HepG2 (cell line): ENCODE measurements around the gene ERCC4. TPM values are rescaled to one million over a fixed set of nuclear protein-coding genes. Genes with fewer than 3 reads are reported as not detected.

Source experiments
- DMAP1 ChIP-seq: IDR thresholded peaks from 2 replicates; pipeline ENCODE4 v1.6.1; 2016
- HHEX ChIP-seq: IDR thresholded peaks from 2 replicates; pipeline ENCODE4 v1.6.1; 2016; ENCODE audit warnings: control low read depth
- HNRNPH1 ChIP-seq: fragments of 200-400 bp; formaldehyde crosslinking; optimal IDR thresholded peaks from 2 replicates; pipeline ENCODE3; 2017; ENCODE audit warnings: mild to moderate bottlenecking, low read depth, low read length
- HOXD1 ChIP-seq: sonication (generic); formaldehyde crosslinking; IDR thresholded peaks from 2 replicates; pipeline ENCODE4 v1.5.0; 2020; ENCODE audit warnings: missing genetic modification reagents
- JDP2 ChIP-seq: sonication (generic); formaldehyde crosslinking; IDR thresholded peaks from 2 replicates; pipeline ENCODE4 v1.8.1; 2022; ENCODE audit warnings: missing genetic modification reagents, borderline replicate concordance
- MAZ ChIP-seq, 2 experiments: sonication (generic) in 1 of 2; formaldehyde crosslinking in 1 of 2; IDR thresholded peaks; 2 replicates each; pipeline versions ENCODE4 v1.5.0 to v1.6.1; 2012 to 2020; ENCODE audit warnings: low read depth in 2 of 2, mild to moderate bottlenecking in 2 of 2, borderline replicate concordance in 1 of 2, improper control_type of control experiment in 1 of 2, low read length in 1 of 2, missing genetic modification reagents in 1 of 2, moderate library complexity in 1 of 2
- MED1 ChIP-seq: sonication (generic); formaldehyde crosslinking; IDR thresholded peaks from 2 replicates; pipeline ENCODE4 v1.4.0; 2020; ENCODE audit warnings: missing genetic modification reagents
- NCOA2 ChIP-seq: sonication (generic); formaldehyde crosslinking; IDR thresholded peaks from 2 replicates; pipeline ENCODE4 v1.8.0; 2022; ENCODE audit warnings: inconsistent platforms
- SALL1 ChIP-seq: sonication (generic); formaldehyde crosslinking; IDR thresholded peaks from 2 replicates; pipeline ENCODE4 v1.8.0; 2022; ENCODE audit warnings: mild to moderate bottlenecking, missing genetic modification reagents
- SALL2 ChIP-seq: sonication (generic); formaldehyde crosslinking; IDR thresholded peaks from 2 replicates; pipeline ENCODE4 v1.8.1; 2023; ENCODE audit warnings: mild to moderate bottlenecking, missing genetic modification reagents, inconsistent platforms
- SIN3A ChIP-seq: IDR thresholded peaks from 2 replicates; pipeline ENCODE4 v1.6.1; 2011; ENCODE audit warnings: low read depth, mild to moderate bottlenecking, control low read depth, low read length, borderline replicate concordance
- SNAI1 ChIP-seq: sonication (generic); formaldehyde crosslinking; IDR thresholded peaks from 2 replicates; pipeline ENCODE4 v1.5.0; 2020; ENCODE audit warnings: mild to moderate bottlenecking, missing genetic modification reagents, borderline replicate concordance
- ZBTB7B ChIP-seq: sonication (generic); formaldehyde crosslinking; IDR thresholded peaks from 2 replicates; pipeline ENCODE4 v1.4.0; 2020; ENCODE audit warnings: missing genetic modification reagents
- ZFP1 ChIP-seq: IDR thresholded peaks from 2 replicates; pipeline ENCODE4 v1.6.1; 2016
- ZNF121 ChIP-seq: sonication (generic); formaldehyde crosslinking; IDR thresholded peaks from 2 replicates; pipeline ENCODE4 v1.5.0; 2020; ENCODE audit warnings: mild to moderate bottlenecking, missing genetic modification reagents
- ZNF614 ChIP-seq: IDR thresholded peaks from 2 replicates; pipeline ENCODE4 v1.6.1; 2018; ENCODE audit warnings: missing biosample characterization, missing genetic modification reagents, inconsistent platforms, borderline replicate concordance
- ZNF629 ChIP-seq: sonication (generic); formaldehyde crosslinking; conservative IDR thresholded peaks from 2 replicates; pipeline ENCODE4 v1.5.0; 2020; ENCODE audit warnings: missing genetic modification reagents
- ZNF724P ChIP-seq: sonication (generic); formaldehyde crosslinking; IDR thresholded peaks from 2 replicates; pipeline ENCODE4 v1.8.0; 2022; ENCODE audit warnings: missing genetic modification reagents, borderline replicate concordance
- ZNF879 ChIP-seq: sonication (generic); formaldehyde crosslinking; IDR thresholded peaks from 2 replicates; pipeline ENCODE4 v1.8.1; 2023; ENCODE audit warnings: missing genetic modification reagents
- polyA plus RNA-seq, 8 experiments: library from polyadenylated mRNA; depleted of rRNA in 3 of 8; stranded (reverse) in 7 of 8; unstranded in 1 of 8; fragments of >200 nt; fragmentation: Illumina TruSeq in 4 of 8; extraction: Trizol in 4 of 8; gene quantifications; 2 replicates each; pipeline versions ENCODE4 v1.2.1 to v1.2.3, GENCODE V29; 2011 to 2016; ENCODE audit warnings: low read depth in 4 of 8, missing spikeins in 1 of 8, mixed read lengths in 1 of 8; ENCODE audit not compliant: insufficient read depth in 1 of 8
- total RNA-seq, 5 experiments: library from RNA; depleted of rRNA; stranded (reverse); fragments of >200 nt; fragmentation: Illumina TruSeq; extraction: Trizol; gene quantifications; 2 replicates each; pipeline ENCODE4 v1.2.3, GENCODE V29; 2016; ENCODE audit warnings: low read depth in 1 of 5
- TF ChIP-seq, protein P1 (sequence below): IDR thresholded peaks from 2 replicates; pipeline ENCODE4 v1.4.0; 2020; ENCODE audit warnings: mild to moderate bottlenecking, missing genetic modification reagents
- TF ChIP-seq, protein P2 (sequence below): IDR thresholded peaks from 2 replicates; pipeline ENCODE4 v1.6.1; 2016; ENCODE audit warnings: mild to moderate bottlenecking, missing biosample characterization, missing genetic modification reagents
- TF ChIP-seq, protein P3 (sequence below): sonication (generic); formaldehyde crosslinking; IDR thresholded peaks from 2 replicates; pipeline ENCODE4 v1.4.0; 2020; ENCODE audit warnings: missing genetic modification reagents, mild to moderate bottlenecking, borderline replicate concordance

The ERCC4 gene
- total and polyA plus RNA-seq, 2 of the 13 experiments (the other 11 are each of a cell fraction or from before 2014, with no cell fraction given) = 5.4 to 15.2 TPM

DNA sequence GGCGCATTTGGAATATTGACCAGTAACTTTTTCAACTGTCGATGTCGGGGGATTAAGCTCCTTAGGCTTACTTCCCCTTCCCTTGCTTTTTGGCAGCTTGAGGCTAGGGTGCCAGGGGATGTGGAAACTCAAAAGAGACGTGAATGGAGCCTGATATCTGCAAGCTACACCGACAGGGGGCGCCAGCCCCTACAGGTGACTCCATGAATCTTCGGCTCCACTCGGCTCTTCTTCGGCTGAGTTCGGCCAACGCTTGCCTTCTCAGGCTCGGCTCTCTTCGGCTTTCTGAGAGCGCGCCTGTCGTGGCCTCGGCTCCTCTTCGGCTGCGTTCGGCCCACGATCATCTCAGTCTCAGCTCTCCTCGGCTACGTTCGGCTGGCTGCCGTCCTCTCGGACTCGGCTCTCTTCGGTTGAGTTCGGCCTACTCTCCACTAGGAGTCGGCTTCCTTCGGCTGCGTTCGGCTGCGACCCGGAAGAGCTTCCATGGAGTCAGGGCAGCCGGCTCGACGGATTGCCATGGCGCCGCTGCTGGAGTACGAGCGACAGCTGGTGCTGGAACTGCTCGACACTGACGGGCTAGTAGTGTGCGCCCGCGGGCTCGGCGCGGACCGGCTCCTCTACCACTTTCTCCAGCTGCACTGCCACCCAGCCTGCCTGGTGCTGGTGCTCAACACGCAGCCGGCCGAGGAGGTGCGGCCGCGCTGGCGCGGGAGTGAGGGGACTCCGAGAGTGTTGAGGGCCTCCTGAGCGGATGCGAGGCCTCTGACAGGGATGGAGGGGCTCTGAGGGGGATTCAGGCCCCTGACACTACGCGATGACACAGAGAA is at the start of gene ERCC4 (continued):
- TF ChIP-seq DMAP1 (CRISPR knock-in tag) = peak; percentile 92
- no peak for TF ChIP-seq ZNF879
- peak; percentile 87; the same call in 1 of the 2 replicates for TF ChIP-seq SNAI1 (CRISPR knock-in tag)
- TF ChIP-seq SIN3A = peak; percentile 96; the same call in 1 of the 2 replicates
- TF ChIP-seq ZNF724P (CRISPR knock-in tag) = peak; percentile 73; the same call in 1 of the 2 replicates
- TF ChIP-seq MAZ (IDR thresholded peaks at IDR 0.05; ENCODE audit: borderline replicate concordance, low read depth, low read length) = no peak
- peak; percentile 90; the same call in 1 of the 2 replicates for TF ChIP-seq MAZ (CRISPR knock-in tag; IDR thresholded peaks at IDR 0.05; ENCODE audit: low read depth)
- TF ChIP-seq JDP2 = no peak
- no peak for TF ChIP-seq HNRNPH1
- peak; percentile 61; the same call in 1 of the 2 replicates for TF ChIP-seq ZNF614 (CRISPR knock-in tag)
- peak; percentile 32; the same call in 1 of the 2 replicates for TF ChIP-seq NCOA2 (CRISPR knock-in tag)
- TF ChIP-seq HHEX = no peak
- TF ChIP-seq SALL1 (CRISPR knock-in tag) = peak; percentile 91
- TF ChIP-seq ZNF121 (CRISPR knock-in tag) = no peak
- peak; percentile 50; the same call in 1 of the 2 replicates for TF ChIP-seq ZBTB7B (CRISPR knock-in tag)
- peak; percentile 70 for TF ChIP-seq MED1 (CRISPR knock-in tag)
- TF ChIP-seq SALL2 = peak; percentile 97
- no peak; the same call in 1 of the 2 replicates for TF ChIP-seq HOXD1
- TF ChIP-seq, protein P1, sequence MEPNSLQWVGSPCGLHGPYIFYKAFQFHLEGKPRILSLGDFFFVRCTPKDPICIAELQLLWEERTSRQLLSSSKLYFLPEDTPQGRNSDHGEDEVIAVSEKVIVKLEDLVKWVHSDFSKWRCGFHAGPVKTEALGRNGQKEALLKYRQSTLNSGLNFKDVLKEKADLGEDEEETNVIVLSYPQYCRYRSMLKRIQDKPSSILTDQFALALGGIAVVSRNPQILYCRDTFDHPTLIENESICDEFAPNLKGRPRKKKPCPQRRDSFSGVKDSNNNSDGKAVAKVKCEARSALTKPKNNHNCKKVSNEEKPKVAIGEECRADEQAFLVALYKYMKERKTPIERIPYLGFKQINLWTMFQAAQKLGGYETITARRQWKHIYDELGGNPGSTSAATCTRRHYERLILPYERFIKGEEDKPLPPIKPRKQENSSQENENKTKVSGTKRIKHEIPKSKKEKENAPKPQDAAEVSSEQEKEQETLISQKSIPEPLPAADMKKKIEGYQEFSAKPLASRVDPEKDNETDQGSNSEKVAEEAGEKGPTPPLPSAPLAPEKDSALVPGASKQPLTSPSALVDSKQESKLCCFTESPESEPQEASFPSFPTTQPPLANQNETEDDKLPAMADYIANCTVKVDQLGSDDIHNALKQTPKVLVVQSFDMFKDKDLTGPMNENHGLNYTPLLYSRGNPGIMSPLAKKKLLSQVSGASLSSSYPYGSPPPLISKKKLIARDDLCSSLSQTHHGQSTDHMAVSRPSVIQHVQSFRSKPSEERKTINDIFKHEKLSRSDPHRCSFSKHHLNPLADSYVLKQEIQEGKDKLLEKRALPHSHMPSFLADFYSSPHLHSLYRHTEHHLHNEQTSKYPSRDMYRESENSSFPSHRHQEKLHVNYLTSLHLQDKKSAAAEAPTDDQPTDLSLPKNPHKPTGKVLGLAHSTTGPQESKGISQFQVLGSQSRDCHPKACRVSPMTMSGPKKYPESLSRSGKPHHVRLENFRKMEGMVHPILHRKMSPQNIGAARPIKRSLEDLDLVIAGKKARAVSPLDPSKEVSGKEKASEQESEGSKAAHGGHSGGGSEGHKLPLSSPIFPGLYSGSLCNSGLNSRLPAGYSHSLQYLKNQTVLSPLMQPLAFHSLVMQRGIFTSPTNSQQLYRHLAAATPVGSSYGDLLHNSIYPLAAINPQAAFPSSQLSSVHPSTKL (CRISPR knock-in tag) = peak; percentile 60
- TF ChIP-seq ZNF629 (CRISPR knock-in tag) = 0 out of 2 replicates have a peak, but pooled peaks have one; percentile 35
- TF ChIP-seq, protein P2, sequence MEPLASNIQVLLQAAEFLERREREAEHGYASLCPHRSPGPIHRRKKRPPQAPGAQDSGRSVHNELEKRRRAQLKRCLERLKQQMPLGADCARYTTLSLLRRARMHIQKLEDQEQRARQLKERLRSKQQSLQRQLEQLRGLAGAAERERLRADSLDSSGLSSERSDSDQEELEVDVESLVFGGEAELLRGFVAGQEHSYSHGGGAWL (CRISPR knock-in tag) = peak; percentile 97
- peak; percentile 67; the same call in 1 of the 2 replicates for TF ChIP-seq ZFP1
- TF ChIP-seq, protein P3, sequence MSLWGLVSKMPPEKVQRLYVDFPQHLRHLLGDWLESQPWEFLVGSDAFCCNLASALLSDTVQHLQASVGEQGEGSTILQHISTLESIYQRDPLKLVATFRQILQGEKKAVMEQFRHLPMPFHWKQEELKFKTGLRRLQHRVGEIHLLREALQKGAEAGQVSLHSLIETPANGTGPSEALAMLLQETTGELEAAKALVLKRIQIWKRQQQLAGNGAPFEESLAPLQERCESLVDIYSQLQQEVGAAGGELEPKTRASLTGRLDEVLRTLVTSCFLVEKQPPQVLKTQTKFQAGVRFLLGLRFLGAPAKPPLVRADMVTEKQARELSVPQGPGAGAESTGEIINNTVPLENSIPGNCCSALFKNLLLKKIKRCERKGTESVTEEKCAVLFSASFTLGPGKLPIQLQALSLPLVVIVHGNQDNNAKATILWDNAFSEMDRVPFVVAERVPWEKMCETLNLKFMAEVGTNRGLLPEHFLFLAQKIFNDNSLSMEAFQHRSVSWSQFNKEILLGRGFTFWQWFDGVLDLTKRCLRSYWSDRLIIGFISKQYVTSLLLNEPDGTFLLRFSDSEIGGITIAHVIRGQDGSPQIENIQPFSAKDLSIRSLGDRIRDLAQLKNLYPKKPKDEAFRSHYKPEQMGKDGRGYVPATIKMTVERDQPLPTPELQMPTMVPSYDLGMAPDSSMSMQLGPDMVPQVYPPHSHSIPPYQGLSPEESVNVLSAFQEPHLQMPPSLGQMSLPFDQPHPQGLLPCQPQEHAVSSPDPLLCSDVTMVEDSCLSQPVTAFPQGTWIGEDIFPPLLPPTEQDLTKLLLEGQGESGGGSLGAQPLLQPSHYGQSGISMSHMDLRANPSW (CRISPR knock-in tag) = peak; percentile 91; the same call in 1 of the 2 replicates
